HG03457 (cell line): ENCODE data around the gene SORCS3.

Source experiments
- ATAC-seq: cut with Tn5 transposase; IDR thresholded peaks from one replicate; pipeline ENCODE4 v1.9.1; 2021; ENCODE audit warnings: moderate number of reproducible peaks; ENCODE audit not compliant: unreplicated experiment

SORCS3 gene

DNA sequence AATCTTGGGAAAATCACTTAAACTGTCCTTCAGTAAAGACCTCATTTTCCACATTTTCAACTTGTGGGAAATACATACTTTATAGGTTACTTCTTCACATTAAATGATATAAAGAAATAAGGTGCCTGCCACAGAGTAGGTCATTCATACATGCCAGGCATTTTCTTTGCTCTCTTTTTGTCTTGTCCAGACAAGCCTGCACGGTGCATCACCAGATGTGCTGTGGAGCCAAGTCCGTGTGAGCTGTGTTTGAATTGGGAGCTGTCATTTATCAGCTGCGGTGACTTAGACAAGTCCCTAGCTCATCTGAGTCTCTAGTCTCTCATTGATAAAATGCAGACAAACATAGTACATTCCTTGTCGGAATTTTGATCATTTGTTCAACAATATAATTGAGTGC, 432.9 kb downstream of the SORCS3 start:
- no peak for ATAC-seq

GRCh38 chr10:105075031-105075430, 433.9 kb downstream of the SORCS3 start:
- ATAC-seq: no peak

DNA sequence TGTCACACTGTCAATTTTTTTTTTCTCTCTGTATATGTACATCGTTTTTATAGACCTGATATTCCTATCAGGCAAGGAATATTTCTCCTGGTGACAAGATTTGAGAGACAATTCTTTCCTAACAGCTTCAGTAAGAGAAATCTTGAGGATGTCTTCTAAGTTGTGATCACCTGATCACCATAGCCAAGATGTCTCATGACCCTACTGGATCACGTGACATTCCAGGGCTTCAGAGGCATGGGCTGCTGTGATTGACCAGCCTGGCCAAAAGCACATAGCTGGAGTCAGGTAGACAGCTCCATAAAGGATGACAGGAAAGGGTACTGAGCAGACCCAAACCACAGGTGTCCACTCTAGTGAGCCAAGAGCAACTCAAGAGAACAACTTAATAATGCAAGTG, 444.9 kb downstream of the SORCS3 start:
- ATAC-seq: no peak

GRCh38 chr10:105094048-105094447, 453.0 kb downstream of the SORCS3 start:
- no peak for ATAC-seq

GRCh38 chr10:105096316-105096715, 455.2 kb downstream of the SORCS3 start:
- no peak for ATAC-seq

GRCh38 chr10:105102977-105103376, 461.9 kb downstream of the SORCS3 start:
- no peak for ATAC-seq

DNA sequence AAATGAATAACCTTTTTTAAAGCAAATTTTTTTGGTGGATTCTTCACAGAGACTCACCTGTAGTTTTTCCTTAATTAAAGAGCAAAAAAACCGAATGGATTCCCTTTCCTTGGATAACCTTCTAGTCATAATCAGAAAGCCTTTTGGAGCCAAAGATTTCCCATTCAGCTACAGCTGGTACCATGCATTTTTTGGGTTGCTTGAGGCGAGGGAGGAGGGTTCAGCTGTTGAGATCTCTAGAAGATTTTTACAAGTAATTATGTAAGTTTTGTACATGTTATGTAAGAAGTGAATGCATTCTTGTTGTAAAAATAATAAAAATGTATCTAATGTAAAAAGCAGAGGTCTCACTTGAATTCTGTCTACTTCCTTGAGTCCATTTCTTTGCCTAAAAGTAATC, 463.2 kb downstream of the SORCS3 start:
- ATAC-seq: no peak

GRCh38 chr10:105109164-105109563, 468.1 kb downstream of the SORCS3 start:
- ATAC-seq: no peak

- no peak for ATAC-seq
Observed at GRCh38 chr10:105112862-105113261, 471.8 kb downstream of the SORCS3 start.

- ATAC-seq: no peak
Observed at GRCh38 chr10:105113666-105114065, 472.6 kb downstream of the SORCS3 start.

DNA sequence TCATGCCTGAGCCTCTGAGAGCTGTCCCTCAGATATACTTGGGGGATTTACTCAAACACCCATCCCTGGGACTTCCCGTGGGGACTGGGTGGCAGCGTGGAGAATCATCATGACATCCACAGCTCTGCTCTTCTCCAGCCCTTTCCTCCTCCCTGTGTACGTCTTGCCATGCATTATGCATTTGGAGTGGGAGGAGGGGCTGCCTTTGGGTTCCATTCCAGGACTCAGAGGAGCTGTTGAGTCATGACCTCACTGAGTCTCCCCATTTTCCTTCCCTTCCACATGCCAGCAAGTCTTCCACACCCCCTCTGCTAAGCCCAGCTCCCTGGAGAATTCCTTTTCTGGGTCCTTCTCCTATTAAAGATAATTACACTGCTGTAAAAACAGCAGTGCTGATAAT, 480.7 kb downstream of the SORCS3 start:
- no peak for ATAC-seq

- no peak for ATAC-seq
Observed at GRCh38 chr10:105128111-105128510, 487.0 kb downstream of the SORCS3 start.

GRCh38 chr10:105138358-105138757, 497.3 kb downstream of the SORCS3 start:
- ATAC-seq: no peak

DNA sequence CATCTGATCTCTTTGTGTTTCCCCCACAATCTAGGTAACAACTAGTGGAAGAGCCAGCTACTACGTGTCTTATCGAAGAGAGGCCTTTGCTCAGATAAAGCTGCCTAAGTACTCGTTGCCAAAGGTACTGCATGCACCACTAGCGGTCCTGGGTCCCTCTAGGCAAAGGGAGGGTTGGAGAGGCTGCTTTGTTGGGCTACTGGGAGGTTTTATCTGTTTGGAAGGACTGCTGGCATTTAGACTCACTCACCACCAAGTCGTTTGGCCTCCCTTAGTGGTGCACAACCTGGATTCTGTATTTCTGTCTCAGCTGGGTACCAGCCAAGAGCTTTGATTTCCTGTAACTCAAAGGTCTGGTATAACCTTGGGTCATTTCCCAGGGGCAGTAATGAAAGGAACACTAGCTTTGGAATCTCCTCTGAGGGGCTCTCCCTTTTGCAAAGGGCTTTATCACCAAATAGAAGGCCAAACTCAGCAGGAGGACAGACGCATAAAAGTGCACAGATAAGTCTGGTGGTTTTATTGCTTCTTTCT, 498.3 kb downstream of the SORCS3 start:
- ATAC-seq: no peak

DNA sequence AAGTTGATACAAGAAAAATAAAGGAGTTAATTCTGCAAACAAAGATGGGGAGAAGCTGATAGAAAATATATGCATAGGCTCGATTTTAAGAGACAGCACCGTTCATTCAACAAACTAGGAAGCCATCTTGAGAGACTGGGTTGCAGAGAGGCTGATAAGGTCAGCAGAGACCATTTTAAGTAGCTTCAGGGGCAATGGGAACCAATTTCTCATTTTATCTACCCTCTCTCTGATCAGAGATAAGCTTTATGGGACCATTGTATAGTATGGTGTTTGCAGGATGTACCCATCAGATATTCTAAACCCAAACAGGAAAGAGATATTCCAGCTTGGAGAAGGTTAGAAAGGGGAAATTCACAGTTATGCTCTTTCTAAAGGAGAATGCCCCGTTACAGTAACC, 499.5 kb downstream of the SORCS3 start:
- no peak for ATAC-seq

DNA sequence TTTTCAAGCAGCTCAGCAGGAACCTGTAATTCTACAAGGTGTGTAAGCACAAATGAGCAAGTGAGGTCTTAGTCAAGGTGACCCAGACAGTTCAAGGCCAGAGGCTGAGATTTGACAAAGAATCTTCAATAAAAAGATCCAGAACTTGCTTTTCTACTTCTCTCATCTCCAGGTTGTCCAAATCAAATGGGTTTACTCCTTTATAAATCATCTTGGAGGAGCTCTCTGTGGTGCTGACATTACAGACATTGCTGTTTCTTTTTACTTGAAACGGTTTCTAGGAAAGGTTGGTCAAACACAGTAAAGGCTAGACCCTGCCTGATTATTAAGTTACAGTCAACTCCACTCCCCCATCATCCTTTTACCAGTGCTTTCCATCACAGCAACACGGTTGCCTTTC, 504.6 kb downstream of the SORCS3 start:
- no peak for ATAC-seq

GRCh38 chr10:105146436-105146835, 505.3 kb downstream of the SORCS3 start:
- ATAC-seq: no peak

- no peak for ATAC-seq
Observed at GRCh38 chr10:105148456-105148855, 507.4 kb downstream of the SORCS3 start.

DNA sequence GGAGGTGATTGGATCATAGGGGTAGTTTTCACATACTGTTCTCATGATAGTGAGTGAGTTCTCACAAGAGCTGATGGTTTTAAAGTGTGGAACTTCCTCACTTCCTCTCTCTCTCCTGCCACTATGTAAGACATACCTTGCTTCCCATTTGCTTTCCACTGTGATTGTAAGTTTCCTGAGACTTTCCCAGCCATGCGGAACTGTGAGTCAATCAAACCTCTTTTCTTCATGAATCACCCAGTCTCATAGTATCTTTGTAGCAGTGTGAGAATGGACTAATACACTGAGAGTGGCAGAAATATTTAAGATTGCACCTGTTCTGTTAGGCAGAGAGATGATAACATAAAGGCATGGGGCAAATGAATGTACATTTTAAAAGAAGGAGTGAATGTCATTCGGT, 507.8 kb downstream of the SORCS3 start:
- ATAC-seq: no peak

DNA sequence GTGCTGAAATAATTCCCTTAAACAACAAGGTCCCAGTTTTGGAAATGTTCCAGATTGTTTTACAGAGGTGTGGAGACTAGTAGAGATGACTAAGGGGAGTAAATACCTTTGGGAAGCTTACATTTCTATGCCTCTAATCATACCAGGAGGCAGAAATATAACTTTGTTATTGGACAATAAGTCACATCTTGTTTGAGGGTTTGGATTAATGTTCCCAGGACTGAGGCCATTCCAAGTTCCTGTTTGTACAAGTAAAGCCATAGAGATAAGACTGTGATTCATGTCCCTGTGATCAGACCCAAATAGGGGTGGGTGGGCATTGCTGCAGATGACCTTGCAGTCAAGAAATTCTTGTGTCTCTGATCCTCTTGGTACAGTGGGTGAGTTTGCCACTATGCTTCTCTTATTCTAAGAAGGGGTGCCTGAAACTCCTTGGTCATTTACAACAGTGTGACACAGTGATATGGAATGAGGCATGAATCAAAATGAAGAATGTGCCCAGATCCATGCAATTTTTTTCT, 508.3 kb downstream of the SORCS3 start:
- ATAC-seq: no peak

DNA sequence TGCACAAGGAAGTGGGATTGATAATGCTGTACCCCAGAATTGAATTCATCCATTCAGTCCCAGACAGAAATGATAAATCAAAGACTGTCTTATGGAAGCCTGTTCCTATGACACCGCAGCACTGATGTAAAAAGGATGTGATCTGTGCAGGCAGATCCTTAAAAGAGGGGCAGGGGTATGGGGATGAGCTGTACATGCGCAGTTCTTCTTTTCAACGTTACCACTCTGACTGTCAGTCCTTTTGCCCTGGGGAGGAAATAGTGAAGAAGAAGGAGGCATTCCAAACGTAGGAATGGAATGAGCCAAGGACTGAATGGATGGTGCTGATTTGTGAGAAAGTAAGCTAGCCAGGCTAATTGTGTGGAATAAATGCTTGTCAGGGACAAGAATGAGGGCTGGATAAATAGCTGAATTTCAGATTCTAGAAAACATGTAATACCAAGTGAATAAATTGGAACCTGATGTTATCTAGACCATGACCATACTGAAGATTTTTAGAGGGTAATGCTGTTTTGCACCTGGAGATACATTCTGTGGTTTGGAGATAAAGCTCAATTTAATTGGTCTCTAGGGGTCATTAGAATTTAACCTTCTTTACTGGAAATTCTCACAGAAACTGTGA, 509.3 kb downstream of the SORCS3 start:
- ATAC-seq: no peak

GRCh38 chr10:105154736-105155135, 513.6 kb downstream of the SORCS3 start:
- no peak for ATAC-seq

DNA sequence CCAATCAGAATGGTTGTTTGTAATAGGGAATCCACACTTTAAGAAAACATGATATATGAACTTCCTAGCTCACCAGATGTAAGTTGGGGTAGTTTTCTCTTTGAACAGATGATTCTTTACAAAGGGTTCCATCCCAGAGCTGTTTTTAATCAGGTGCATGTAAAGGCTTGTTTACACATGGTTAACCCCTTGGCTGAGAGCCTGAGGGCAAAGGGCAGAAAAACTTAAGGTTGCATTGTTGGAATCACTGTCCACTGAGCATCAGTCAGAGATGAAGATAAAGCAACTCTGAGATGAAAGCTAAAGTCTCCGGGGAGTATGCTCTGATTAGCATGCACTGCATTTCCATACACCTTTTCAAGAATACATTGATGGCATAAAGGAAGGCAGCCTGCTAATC, 518.2 kb downstream of the SORCS3 start:
- ATAC-seq: no peak
